Lower leg skin (tissue), 4 donors: ENCODE measurements around the gene ARHGEF26. TPM values are rescaled to one million over a fixed set of nuclear protein-coding genes. Genes with fewer than 3 reads are reported as not detected.

ENCODE experiments used
- DNase-seq, 2 donors: peaks; one replicate each; pipeline ENCODE4 v3.0.0-alpha.2; 2019; ENCODE audit warnings: low spot score in 2 of 2
- H3K4me3 ChIP-seq: fragments of 200-600 bp; sonication (generic); 2 replicates; pipeline ENCODE4 v1.5.1; 2017; ENCODE audit warnings: mild to moderate bottlenecking, low read depth; ENCODE audit not compliant: poor library complexity, severe bottlenecking
- CTCF ChIP-seq, 3 donors: fragments of 450-650 bp; IDR thresholded peaks; one replicate each; pipeline ENCODE4 v1.5.1; 2016; ENCODE audit warnings: antibody characterized with exemption in 3 of 3, mild to moderate bottlenecking in 3 of 3, moderate library complexity in 2 of 3
- POLR2A ChIP-seq, 2 donors: fragments of 450-650 bp; IDR thresholded peaks; one replicate each; pipeline ENCODE4 v1.6.1; 2016 to 2017; ENCODE audit warnings: antibody characterized with exemption in 2 of 2, mild to moderate bottlenecking in 1 of 2, moderate library complexity in 1 of 2
- WGBS, 2 donors: methylation state at CpG; one replicate each; pipeline ENCODE4 v1.1.5; 2018; 5-methylcytosine and 5-hydroxymethylcytosine counted together
- intact Hi-C: fragments of 100-400 bp; cut with DNase I; formaldehyde crosslinking; loops from one replicate; pipeline ENCODE4 v1.15.0; 2023; ENCODE audit warnings: low total_unique reads
- total RNA-seq, 4 donors: library from RNA; depleted of rRNA; stranded (reverse); fragments of >200 nt; gene quantifications; one replicate each; pipeline ENCODE4 v1.1.0, GENCODE V29; 2016

The ARHGEF26 gene
- total RNA-seq, 4 donors from 2014 or later, result 29.6 to 36.8 (median 33.1) TPM

GRCh38 chr3:154144825-154145465 lies 23.8 kb downstream of the ARHGEF26 start:
- WGBS, 2 donors, result 75 to 79% methylated on average over 1 of the region's 1 CpG
- intact Hi-C loops, result no loop called here
- no peak for DNase-seq
- no peak overlapping the region for H3K4me3 ChIP-seq
- TF ChIP-seq POLR2A (IDR thresholded peaks at IDR 0.05), result no peak

- H3K4me3 ChIP-seq, result no peak overlapping the region
- 64 to 84% methylated on average over 1 of the region's 1 CpG for WGBS, 2 donors
- DNase-seq, result no peak
- no peak for TF ChIP-seq POLR2A (IDR thresholded peaks at IDR 0.05)
- no peak for TF ChIP-seq CTCF (IDR thresholded peaks at IDR 0.05)
- intact Hi-C loops, result no loop called here
These were observed 27.4 kb downstream of the ARHGEF26 start for GRCh38 chr3:154148541-154148940.

GRCh38 chr3:154149286-154149685 lies 28.1 kb downstream of the ARHGEF26 start:
- 91% methylated on average over 4 of the region's 4 CpGs for WGBS, 2 donors
- DNase-seq, result no peak
- H3K4me3 ChIP-seq, result no peak overlapping the region
- no peak for TF ChIP-seq POLR2A (IDR thresholded peaks at IDR 0.05)
- intact Hi-C loops, result no loop called here

DNA sequence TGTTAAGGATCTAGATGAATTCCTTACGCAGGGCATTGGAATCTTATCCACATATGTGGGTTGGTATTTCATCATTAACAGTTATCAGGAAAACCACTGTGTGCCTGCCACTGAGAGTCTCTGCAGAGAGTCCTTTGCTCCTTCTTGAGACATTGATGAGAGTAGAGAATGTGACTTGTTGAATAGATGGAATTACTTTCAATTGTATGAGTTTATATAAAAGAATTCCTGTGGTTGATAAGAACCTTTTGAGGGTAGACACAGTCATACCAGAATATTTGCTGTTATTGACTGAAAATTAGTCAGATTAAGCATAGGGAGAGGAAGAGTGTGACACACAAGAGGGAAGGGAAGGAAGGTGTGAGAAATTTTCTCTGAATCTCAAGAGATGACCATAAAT lies 30.8 kb downstream of the ARHGEF26 start:
- TF ChIP-seq CTCF (IDR thresholded peaks at IDR 0.05) (no peak), POLR2A (IDR thresholded peaks at IDR 0.05) (no peak)
- H3K4me3 ChIP-seq, result no peak overlapping the region
- no peak for DNase-seq
- 87 to 100% methylated on average over 1 of the region's 1 CpG for WGBS, 2 donors
- intact Hi-C loops, result no loop called here

- no peak for TF ChIP-seq POLR2A (IDR thresholded peaks at IDR 0.05)
- intact Hi-C loops, result no loop called here
- H3K4me3 ChIP-seq, result no peak overlapping the region
- WGBS, 2 donors, result 91% methylated on average over 5 of the region's 5 CpGs
- DNase-seq, result no peak
These were observed 31.6 kb downstream of the ARHGEF26 start for GRCh38 chr3:154152741-154153140.

GRCh38 chr3:154156530-154156929 lies 35.3 kb downstream of the ARHGEF26 start:
- DNase-seq, result no peak
- TF ChIP-seq POLR2A (IDR thresholded peaks at IDR 0.05) (no peak), CTCF (IDR thresholded peaks at IDR 0.05) (no peak)
- WGBS, 2 donors, result 88 to 90% methylated on average over 1 of the region's 1 CpG
- intact Hi-C loops, result no loop called here
- H3K4me3 ChIP-seq, result no peak overlapping the region

GRCh38 chr3:154161806-154162205 lies 40.6 kb downstream of the ARHGEF26 start:
- H3K4me3 ChIP-seq, result no peak overlapping the region
- intact Hi-C loops, result no loop called here
- TF ChIP-seq CTCF (IDR thresholded peaks at IDR 0.05), result no peak
- no peak for TF ChIP-seq POLR2A (IDR thresholded peaks at IDR 0.05)
- no peak for DNase-seq
